H4 (cell line): ENCODE data around the gene CNTLN. TPM values are rescaled to one million over a fixed set of nuclear protein-coding genes. Genes with fewer than 3 reads are reported as not detected.
"Not testable (repeated sequence)": the region's sequence is repeated elsewhere in the genome, so short reads cannot be mapped to it uniquely, and the experiment has no call there.

Experiments
- DNase-seq: peaks from one replicate; pipeline ENCODE4 v3.0.0-alpha.2; 2015; ENCODE audit warnings: low spot score
- total RNA-seq: library from RNA; depleted of rRNA; stranded (reverse); fragments of >200 nt; shearing (Covaris generic); gene quantifications from 2 replicates; pipeline ENCODE4 v1.2.3, GENCODE V29; 2014; rRNA removed

The CNTLN gene
- 2.8 and 5.6 TPM in 2 replicates for total RNA-seq

DNA sequence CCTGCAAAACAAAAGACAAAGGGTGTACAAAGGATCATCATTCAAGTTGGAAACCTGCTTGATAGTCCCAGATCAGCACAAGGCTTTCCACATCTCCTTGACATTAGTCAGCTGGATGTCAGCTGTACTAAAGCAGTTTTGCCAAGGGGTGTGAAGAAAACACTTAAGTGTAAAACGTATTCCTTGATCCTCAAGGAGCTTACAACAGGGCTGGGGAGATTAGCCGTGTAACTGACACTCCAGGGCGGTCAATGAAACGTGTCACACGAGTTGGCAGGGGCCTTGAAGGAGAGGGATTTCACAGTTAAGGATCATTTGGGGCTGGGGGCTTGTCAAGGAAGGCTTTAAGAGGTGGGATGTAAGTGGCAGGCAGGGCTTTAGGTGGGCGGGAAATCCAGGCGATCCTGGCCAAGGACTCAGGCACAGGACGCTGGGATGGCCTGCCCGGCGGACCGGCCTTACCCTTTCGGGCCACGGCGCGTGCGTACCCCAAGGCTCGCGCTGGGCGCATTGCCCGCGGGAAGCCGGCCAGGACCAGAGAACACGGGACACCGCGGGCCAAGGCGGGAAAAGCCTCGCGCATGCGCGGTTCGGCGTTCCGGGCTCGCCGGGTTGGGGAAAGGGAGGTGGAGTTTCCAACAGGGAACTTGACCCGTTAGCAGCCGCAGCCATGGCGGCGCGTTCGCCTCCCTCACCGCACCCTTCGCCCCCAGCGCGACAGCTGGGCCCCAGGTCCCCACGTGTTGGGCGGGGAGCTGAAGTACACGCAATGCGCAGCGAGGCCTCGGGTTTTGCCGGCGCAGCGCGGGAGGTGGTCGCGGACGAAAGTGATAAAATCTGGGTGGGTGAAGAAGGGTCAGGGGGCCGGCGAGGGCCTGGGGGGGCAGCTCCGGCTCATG lies at the start of gene CNTLN:
CNTLN (plus strand) TSS at position 645 of the 899 bp plus-strand sequence; CDS start at position 671, 26 bp downstream.
- peak; percentile 71 for DNase-seq

DNA sequence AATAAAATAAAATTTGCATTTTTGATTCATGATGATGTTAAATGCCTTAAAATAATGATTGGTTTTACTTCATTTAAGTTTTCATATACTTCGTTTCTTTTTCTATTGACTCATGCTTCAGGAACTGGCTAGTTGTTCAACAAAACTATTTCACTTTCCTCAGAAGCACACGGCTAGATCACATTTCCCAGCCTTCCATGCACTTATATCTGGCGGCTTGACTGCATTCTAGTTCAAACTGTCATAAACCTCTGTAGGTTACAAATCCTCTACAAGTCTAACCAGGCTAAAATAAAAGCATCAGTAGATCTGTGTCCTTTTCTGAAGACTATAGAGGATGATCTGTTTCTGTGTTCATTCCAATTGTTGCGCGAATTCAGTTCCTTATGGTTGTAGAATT lies 46.3 kb upstream of the CNTLN start:
- no peak for DNase-seq

DNA sequence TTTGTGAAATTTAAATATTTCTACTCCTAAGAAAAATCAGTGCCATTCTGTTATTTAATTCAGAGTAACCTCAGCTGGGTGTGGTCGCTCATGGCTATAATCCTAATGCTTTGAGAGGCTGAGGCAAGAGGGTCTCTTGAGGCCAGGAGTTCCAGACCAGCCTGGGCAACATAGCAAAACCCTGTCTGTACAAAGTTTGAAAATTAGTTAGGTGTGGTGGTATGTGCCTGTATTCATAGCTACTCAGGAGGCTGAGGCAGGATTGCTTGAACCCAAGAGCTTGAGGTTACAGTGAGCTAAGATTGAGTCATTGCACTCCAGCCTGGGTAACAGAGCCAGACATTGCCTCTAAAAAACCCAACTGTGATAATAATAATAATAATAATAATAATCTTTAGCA lies 44.8 kb upstream of the CNTLN start:
- DNase-seq: no peak

GRCh38 chr9:17116400-17116837 lies 18.4 kb upstream of the CNTLN start:
- DNase-seq: peak; percentile 18

- DNase-seq: no peak
Measured at GRCh38 chr9:17117372-17117771, 17.5 kb upstream of the CNTLN start.

GRCh38 chr9:17120203-17120602 lies 14.6 kb upstream of the CNTLN start:
- DNase-seq: no peak

- DNase-seq: no peak
Measured at GRCh38 chr9:17121264-17121663, 13.6 kb upstream of the CNTLN start.

DNA sequence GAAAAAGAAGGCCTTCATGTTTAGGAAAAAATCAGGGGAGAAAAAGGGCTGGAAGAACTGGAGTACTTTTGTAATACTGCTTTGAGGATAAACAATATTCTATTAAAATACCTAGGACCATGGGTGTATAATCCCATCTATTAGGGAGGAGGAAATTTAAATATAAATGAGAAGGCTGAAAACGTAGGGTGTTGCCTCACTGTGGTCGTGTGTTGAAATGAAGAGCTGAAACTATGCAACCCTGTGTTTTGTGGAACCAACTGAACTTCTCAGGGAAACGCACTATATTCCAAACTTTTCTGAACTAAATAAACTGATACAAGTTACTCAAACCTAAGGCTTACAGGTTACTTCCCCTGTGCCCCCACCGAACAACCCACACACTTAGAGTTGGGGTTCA lies 4.5 kb upstream of the CNTLN start:
- no peak for DNase-seq

- DNase-seq: no peak
Measured at GRCh38 chr9:17130725-17131124, 4.1 kb upstream of the CNTLN start.

DNA sequence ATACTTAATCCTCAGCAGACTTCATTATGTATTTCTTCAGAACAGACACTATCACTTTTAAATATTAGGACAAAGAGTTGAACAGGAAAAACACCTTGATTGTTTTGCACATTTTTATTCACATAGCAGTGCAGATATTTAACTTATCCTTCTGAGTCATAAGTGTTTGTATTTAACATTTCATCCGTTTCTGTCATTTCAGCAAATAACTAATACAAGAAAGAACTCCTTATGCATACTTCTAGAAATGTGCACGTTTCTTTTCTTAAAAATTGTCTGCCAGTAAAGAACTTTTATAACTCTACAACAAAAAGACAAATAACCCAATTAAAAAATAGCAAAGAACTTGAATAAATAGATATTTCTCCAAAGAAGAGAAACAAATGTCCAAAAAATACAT lies 3.3 kb upstream of the CNTLN start:
- no peak for DNase-seq

- DNase-seq: peak; percentile 8
Measured at GRCh38 chr9:17135295-17136160, 688 bp downstream of the CNTLN start.

DNA sequence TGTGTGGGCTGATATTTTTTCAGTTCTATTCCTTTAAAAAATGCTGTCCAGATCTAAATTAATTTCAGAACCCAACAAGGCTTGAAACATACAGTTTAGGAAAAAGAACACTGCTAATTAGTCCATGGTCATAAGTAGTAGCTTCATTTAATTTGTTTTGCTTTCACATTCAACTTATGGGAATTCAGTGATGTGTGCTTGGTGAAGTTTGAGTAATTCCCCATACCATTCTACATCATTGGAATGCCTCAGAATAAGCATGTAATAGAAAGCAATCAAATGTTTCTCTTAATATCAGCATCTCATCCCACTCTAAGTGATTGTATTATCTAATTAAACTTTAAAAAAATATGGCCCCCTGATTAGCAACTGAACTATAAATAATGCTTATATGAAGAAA lies 2.7 kb downstream of the CNTLN start:
- no peak for DNase-seq

DNA sequence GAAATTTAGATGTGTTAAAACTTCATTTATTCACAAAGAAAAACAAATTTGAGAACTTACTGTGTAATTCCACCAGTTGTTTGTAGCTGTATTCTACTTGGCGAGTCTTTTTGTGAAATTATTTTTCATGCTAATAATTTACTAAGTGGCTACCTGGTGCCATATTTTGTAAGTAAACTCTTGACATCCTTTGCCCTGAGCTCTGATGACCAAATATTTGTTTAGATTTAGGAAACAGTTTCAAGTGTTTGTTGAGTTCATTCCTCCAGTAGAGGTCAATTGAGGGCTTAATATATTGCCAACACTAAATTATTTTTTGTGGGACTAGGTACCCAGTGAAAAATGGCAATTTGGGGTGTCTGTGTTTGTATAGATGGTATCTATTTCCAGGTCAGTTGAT lies 3.7 kb downstream of the CNTLN start:
- no peak for DNase-seq

- no peak for DNase-seq
Measured at GRCh38 chr9:17140418-17140817, 5.6 kb downstream of the CNTLN start.

GRCh38 chr9:17148324-17148723 lies 13.5 kb downstream of the CNTLN start:
- no peak for DNase-seq

DNA sequence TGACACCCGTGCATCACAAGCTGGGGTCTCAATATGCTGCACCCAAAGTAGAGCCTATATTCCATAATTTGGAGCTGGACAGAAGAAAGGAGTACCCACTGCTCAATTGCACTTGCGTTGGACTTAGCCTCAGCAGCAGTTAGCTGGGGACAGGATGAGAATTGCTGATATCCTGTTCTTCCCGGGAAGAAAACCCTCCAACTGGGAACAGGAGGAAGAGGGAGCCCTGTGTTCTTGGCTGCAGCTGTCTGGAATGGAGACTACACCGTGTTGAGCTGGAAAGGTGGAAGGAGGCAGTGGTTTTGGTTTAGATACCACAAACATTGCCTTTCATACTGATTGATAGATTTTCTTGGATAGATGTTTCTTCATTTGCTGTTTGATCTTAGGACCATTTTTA lies 24.6 kb downstream of the CNTLN start:
- no peak for DNase-seq

DNA sequence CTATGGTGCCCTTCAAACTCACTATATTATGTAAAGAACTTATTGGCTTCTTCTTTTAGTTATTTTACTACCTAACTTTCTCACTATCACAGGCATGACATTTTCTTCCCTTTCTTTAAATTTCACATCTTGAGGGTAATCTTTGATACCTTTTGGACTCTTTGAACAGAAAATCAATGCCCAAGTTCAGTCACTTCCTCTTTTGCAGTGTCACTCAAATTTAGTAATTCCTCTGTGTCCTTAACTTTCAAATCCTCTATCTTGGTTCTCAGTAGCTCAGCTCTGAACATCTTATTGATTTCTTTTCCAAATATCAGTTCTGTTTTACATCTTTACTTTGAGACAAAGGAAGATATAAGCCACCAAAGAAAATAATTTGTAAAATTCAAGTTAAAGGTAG lies 25.5 kb downstream of the CNTLN start:
- no peak for DNase-seq

DNA sequence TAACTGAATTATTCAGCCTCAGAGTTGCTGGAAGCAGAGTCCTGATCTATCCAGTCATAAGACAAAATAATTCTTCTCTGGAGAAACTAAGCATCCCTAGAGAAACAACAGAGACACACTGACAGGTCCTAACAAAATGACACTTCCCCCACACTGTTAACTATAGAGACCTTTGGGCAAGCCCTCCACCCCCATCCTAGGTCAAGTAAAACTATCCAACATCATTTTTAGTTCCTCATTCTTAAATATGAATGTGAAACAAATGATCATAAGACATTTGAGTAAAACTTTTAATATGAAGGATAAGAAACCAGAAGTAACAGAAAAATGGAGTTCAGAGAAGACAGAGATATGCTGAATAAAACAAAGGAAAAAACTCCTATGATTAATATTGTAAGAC lies 30.9 kb downstream of the CNTLN start:
- no peak for DNase-seq

- no peak for DNase-seq
Measured at GRCh38 chr9:17166346-17166745, 31.5 kb downstream of the CNTLN start.

DNA sequence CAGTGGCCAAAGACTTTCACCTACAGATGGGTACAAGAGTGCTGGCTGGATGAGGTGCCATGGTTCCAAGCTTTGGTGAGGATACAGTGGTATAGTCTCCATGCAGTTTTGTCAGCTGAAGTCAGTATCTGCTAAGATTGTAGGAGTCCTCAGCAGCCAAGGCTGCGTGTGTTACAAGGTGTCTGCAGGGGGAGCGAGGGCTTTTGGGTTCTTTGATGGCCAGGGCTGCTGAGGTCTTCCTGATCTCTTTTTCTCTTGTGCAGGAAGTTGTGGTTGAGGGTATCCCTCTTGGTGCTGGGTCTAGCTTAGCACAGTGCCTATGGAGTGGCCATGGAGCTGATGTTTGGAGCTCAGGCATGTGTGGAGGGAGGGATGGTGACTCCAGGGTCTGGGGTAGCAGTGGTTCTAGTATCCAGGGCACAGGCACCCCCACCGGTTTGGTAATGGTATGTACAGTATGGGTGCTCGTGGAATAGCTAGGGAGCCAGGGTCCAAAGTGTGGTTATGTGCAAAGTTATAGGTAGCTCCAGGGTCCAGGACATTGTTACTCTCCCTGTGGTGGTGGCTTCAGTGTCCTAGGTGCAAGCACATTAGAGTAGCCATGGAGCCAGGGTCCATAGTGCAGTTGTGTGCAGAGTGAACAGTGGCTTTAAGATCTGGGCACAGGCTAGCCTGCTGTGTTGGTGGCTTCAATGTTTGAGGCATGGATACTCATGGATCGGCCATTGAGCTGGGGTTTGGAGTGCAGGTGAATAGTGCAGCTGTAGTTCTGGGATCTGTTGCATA lies 36.7 kb downstream of the CNTLN start:
- no peak for DNase-seq

DNA sequence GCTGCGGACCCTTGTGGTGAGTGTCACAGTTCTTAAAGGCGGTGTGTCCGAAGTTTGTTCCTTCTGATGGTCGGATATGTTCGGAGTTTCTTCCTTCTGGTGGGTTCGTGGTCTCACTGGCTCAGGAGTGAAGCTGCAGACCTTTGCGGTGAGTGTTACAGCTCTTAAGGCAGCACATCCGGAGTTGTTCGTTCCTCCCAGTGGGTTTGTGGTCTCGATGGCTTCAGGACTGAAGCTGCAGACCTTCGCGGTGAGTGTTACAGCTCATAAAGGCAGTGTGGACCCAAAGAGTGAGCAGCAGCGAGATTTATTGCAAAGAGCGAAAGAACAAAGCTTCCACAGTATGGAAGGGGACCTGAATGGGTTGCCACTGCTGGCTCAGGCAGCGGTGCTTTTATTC lies 42.7 kb downstream of the CNTLN start:
- not testable (repeated sequence) for DNase-seq

DNA sequence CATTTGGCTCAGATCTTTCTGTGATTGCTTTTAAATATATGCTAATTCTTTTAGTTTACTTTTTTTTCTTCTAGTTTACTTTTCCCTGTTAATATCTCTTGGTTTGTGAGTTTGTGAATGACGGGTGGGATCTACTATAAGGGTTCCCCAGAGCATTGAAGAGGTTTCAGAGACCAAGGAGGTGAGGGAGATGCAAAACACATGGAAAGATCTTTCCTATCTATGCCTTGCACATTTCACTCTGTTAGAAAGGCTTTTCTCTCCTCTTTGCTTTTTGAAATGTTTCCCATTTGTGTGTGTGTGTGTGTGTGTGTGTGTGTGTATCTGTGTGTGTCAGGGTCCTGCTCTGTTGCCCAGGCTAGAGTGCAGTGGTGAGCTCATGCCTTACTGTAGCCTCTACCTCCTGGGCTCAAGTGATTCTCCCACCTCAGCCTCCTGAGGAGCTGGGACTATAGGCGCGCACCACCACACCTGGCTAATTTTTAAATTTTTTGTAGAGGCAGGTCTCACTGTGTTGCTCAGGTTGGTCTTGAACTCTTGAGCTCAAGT lies 50.7 kb downstream of the CNTLN start:
- DNase-seq: no peak
